B cell (primary cell): Measurements from ENCODE around the gene JPH3. TPM values are rescaled to one million over a fixed set of nuclear protein-coding genes. Genes with fewer than 3 reads are reported as not detected.

Source experiments
- ATAC-seq: fragments of 200-7000 bp; cut with Tn5 transposase; one replicate; pipeline ENCODE4 v1.10.0; 2021; ENCODE audit warnings: low read depth, mild to moderate bottlenecking, moderate number of reproducible peaks, moderate library complexity
- CTCF ChIA-PET: fragments of 350-600 bp; sonication (Branson Sonifier 250); formaldehyde crosslinking; loops from one replicate; lab custom pipeline; 2021; ENCODE audit warnings: antibody characterized with exemption, inconsistent platforms; lab: Charles Lee
- POLR2A ChIA-PET: fragments of 350-600 bp; sonication (Branson Sonifier 250); formaldehyde crosslinking; loops from one replicate; lab custom pipeline; 2021; ENCODE audit warnings: antibody characterized with exemption; lab: Charles Lee
- DNase-seq: peaks from one replicate; pipeline ENCODE4 v3.0.0; 2013
- H2AFZ ChIP-seq: 2 replicates; pipeline ENCODE4 v1.6.1; 2012; ENCODE audit warnings: mild to moderate bottlenecking, low read depth, low read length; ENCODE audit not compliant: insufficient read depth, poor library complexity, severe bottlenecking
- H3K27ac ChIP-seq, 2 donors: 1 replicate in 1 of 2; 2 replicates in 1 of 2; pipeline ENCODE4 v1.5.1; 2012 to 2013; ENCODE audit warnings: low read length in 2 of 2, mild to moderate bottlenecking in 2 of 2, moderate library complexity in 1 of 2
- H3K27me3 ChIP-seq, 4 experiments: fragments of 200-600 bp in 1 of 4; sonication (generic) in 1 of 4; replicated peaks in 1 of 4; 1 replicate in 2 of 4; 2 replicates in 2 of 4; pipeline versions ENCODE4 v1.6.1 to v1.7.0; 2013 to 2016; ENCODE audit warnings: low read length in 3 of 4, mild to moderate bottlenecking in 2 of 4, mixed read lengths in 1 of 4, moderate library complexity in 1 of 4; ENCODE audit not compliant: insufficient read depth in 4 of 4, control insufficient read depth in 3 of 4; ENCODE audit errors: control extremely low read depth in 1 of 4
- H3K36me3 ChIP-seq, 2 experiments: replicated peaks in 1 of 2; 1 replicate in 1 of 2; 2 replicates in 1 of 2; pipeline versions ENCODE4 v1.6.1 to v1.7.1; 2013; ENCODE audit warnings: low read length in 1 of 2; ENCODE audit not compliant: insufficient read depth in 2 of 2, control insufficient read depth in 1 of 2; ENCODE audit errors: control extremely low read depth in 1 of 2, extremely low read depth in 1 of 2
- H3K4me1 ChIP-seq, 2 donors: fragments of 200-600 bp in 1 of 2; sonication (generic) in 1 of 2; 1 replicate in 1 of 2; 2 replicates in 1 of 2; pipeline versions ENCODE4 v1.5.1 to v1.6.1; 2013 to 2017; ENCODE audit warnings: low read length in 2 of 2; ENCODE audit not compliant: control insufficient read depth in 2 of 2, insufficient read depth in 2 of 2
- H3K4me2 ChIP-seq: replicated peaks from 2 replicates; pipeline ENCODE3; 2012; ENCODE audit warnings: mild to moderate bottlenecking, low read depth, low read length; ENCODE audit not compliant: poor library complexity, severe bottlenecking
- H3K4me3 ChIP-seq, 5 experiments: fragments of 200-600 bp in 1 of 5; sonication (generic) in 1 of 5; 1 replicate in 3 of 5; 2 replicates in 2 of 5; pipeline versions ENCODE4 v1.5.1 to v1.7.0; 2011 to 2016; ENCODE audit warnings: low read length in 4 of 5, mild to moderate bottlenecking in 4 of 5, low read depth in 2 of 5, control low read depth in 1 of 5, moderate library complexity in 1 of 5; ENCODE audit not compliant: insufficient read depth in 1 of 5; ENCODE audit errors: control extremely low read depth in 1 of 5, extremely low read depth in 1 of 5
- H3K79me2 ChIP-seq: fragments of 200-600 bp; sonication (generic); one replicate; pipeline ENCODE4 v1.6.0; 2016; ENCODE audit warnings: low read length; ENCODE audit not compliant: control insufficient read depth, insufficient read depth
- H3K9ac ChIP-seq: fragments of 200-600 bp; sonication (generic); 2 replicates; pipeline ENCODE4 v1.6.1; 2017; ENCODE audit warnings: mild to moderate bottlenecking, low read length, moderate library complexity
- H3K9me3 ChIP-seq, 3 donors: one replicate each; pipeline versions ENCODE4 v1.6.1 to v1.7.1; 2013; ENCODE audit warnings: low read length in 2 of 3; ENCODE audit not compliant: control insufficient read depth in 2 of 3, insufficient read depth in 1 of 3; ENCODE audit errors: control extremely low read depth in 1 of 3
- H4K20me1 ChIP-seq: 2 replicates; pipeline ENCODE4 v1.6.0; 2012; ENCODE audit warnings: mild to moderate bottlenecking, low read length; ENCODE audit not compliant: insufficient read depth, control insufficient read depth, poor library complexity, severe bottlenecking
- H3K27ac Mint-ChIP-seq: one replicate; pipeline ENCODE4 v1.8.0; 2021; ENCODE audit warnings: mixed read lengths
- H3K27me3 Mint-ChIP-seq: one replicate; pipeline ENCODE4 v1.8.0; 2021; ENCODE audit warnings: mixed read lengths
- H3K4me1 Mint-ChIP-seq: one replicate; pipeline ENCODE4 v1.8.0; 2021; ENCODE audit warnings: mixed read lengths
- H3K4me3 Mint-ChIP-seq: one replicate; pipeline ENCODE4 v1.8.0; 2021; ENCODE audit warnings: mixed read lengths
- H3K9me3 Mint-ChIP-seq: one replicate; pipeline ENCODE4 v1.8.0; 2022; ENCODE audit warnings: mixed read lengths; ENCODE audit not compliant: insufficient read depth
- CTCF ChIP-seq: fragments of 200-600 bp; IDR thresholded peaks from one replicate; pipeline ENCODE4 v1.8.0; 2022; ENCODE audit warnings: antibody characterized with exemption, mild to moderate bottlenecking
- EZH2 ChIP-seq: IDR thresholded peaks from 2 replicates; pipeline ENCODE4 v1.6.1; 2012; ENCODE audit warnings: borderline replicate concordance, low read depth, mild to moderate bottlenecking, moderate library complexity, low read length; ENCODE audit not compliant: insufficient read depth, poor library complexity, severe bottlenecking
- WGBS: methylation state at CpG from one replicate; pipeline ENCODE4 v1.1.5; 2013; ENCODE audit warnings: missing lambda C conversion rate; ENCODE audit not compliant: insufficient coverage; 5-methylcytosine and 5-hydroxymethylcytosine counted together
- intact Hi-C: fragments of 100-400 bp; cut with micrococcal nuclease; formaldehyde crosslinking; loops from one replicate; pipeline ENCODE4 v1.10.0; 2022
- polyA plus RNA-seq: library from polyadenylated mRNA; depleted of rRNA; stranded (reverse); fragments of >200 nt; gene quantifications from 2 replicates; pipeline ENCODE4 v1.2.3, GENCODE V29; 2012
- total RNA-seq, 2 donors: library from RNA; stranded (reverse); fragments of 120-200 nt in 1 of 2; gene quantifications; 1 replicate in 1 of 2; 2 replicates in 1 of 2; pipeline versions ENCODE4 v1.2.3 to v1.2.4, GENCODE V29; 2013 to 2022

Gene JPH3
- total and polyA plus RNA-seq, 2 donors (not counting 1 experiment from before 2014, with no cell fraction given) = not detected

DNA sequence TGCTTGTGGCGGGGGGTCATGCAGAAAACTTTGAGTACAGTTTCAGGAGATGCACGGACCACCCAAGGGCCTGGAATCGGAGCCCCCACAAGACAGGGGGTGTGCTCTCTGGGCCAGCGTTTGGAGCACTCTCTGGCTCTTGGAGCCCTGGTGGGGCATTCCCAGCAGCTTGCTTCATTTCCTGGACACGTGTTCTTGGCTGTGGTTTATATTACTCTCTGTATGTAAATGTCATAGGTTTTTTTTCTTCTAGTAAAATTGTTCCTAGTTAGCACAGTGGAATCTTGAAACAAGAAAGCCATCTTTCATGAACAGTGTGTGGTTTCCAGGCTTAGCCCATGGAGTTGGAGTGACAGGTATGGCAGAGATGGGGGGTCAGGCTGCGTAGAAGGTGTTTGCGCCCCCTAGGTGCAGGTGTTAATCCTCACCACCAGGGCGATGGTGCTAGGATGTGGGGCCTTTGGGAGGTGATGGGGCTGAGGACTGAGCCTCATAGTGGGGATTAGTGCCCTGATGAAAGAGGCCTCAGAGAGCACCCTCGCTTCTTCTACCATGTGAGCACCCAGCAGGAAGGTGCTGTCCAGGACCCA is 79.8 kb downstream of the JPH3 start:
- no peak overlapping the region for H3K27ac ChIP-seq
- no peak overlapping the region for H3K4me3 Mint-ChIP-seq
- intact Hi-C loops = no loop called here
- H3K4me3 ChIP-seq = no peak overlapping the region
- H3K27me3 Mint-ChIP-seq = peaks cover 5% of the 10 kb centered on the region
- 43% methylated on average over 9 of the region's 9 CpGs for WGBS
- no peaks in the 10 kb centered on the region for H4K20me1 ChIP-seq
- no peak overlapping the region for H3K27ac Mint-ChIP-seq
- peaks cover 0 to 12% of the 10 kb centered on the region in 2 donors for H3K4me1 ChIP-seq
- no peak overlapping the region for H3K9ac ChIP-seq
- no peaks in the 10 kb centered on the region for H3K9me3 Mint-ChIP-seq
- CTCF ChIA-PET = no interaction called here
- peaks cover 0 to 11% (median 0%) of the 10 kb centered on the region in 4 experiments for H3K27me3 ChIP-seq
- H3K36me3 ChIP-seq = no peaks in the 10 kb centered on the region
- DNase-seq = no peak
- POLR2A ChIA-PET = no interaction called here
- no peaks in the 10 kb centered on the region for H3K9me3 ChIP-seq
- ATAC-seq = no peak
- peaks cover 5% of the 10 kb centered on the region for H3K4me1 Mint-ChIP-seq
- TF ChIP-seq CTCF (no peak), EZH2 (no peak)
- H3K4me2 ChIP-seq = no peak overlapping the region
- no peak overlapping the region for H2AFZ ChIP-seq
- no peaks in the 10 kb centered on the region for H3K79me2 ChIP-seq

GRCh38 chr16:87682852-87683399 is 80.6 kb downstream of the JPH3 start:
- Histone ChIP-seq H3K9me3 (no peaks in the 10 kb centered on the region), H3K4me1 (peaks cover 0 to 12% of the 10 kb centered on the region in 2 donors), H3K79me2 (no peaks in the 10 kb centered on the region), H3K36me3 (no peaks in the 10 kb centered on the region), H3K27me3 (peaks cover 0 to 11% (median 0%) of the 10 kb centered on the region in 4 experiments), H3K4me3 (no peak overlapping the region), H3K27ac (no peak overlapping the region), H4K20me1 (no peaks in the 10 kb centered on the region), H3K4me2 (no peak overlapping the region), H3K9ac (no peak overlapping the region), H2AFZ (no peak overlapping the region)
- ChIA-PET POLR2A (no interaction called here), CTCF (no interaction called here)
- ATAC-seq (no peak), DNase-seq (no peak)
- Mint-ChIP-seq H3K9me3 (no peaks in the 10 kb centered on the region), H3K27ac (no peak overlapping the region), H3K4me1 (peaks cover 5% of the 10 kb centered on the region), H3K4me3 (no peak overlapping the region), H3K27me3 (peaks cover 5% of the 10 kb centered on the region)
- TF ChIP-seq CTCF (no peak), EZH2 (no peak)
- WGBS = 87% methylated on average over 18 of the region's 18 CpGs
- intact Hi-C loops = no loop called here
